ENCODE measurements around the gene FOXJ1.

The FOXJ1 gene

DNA sequence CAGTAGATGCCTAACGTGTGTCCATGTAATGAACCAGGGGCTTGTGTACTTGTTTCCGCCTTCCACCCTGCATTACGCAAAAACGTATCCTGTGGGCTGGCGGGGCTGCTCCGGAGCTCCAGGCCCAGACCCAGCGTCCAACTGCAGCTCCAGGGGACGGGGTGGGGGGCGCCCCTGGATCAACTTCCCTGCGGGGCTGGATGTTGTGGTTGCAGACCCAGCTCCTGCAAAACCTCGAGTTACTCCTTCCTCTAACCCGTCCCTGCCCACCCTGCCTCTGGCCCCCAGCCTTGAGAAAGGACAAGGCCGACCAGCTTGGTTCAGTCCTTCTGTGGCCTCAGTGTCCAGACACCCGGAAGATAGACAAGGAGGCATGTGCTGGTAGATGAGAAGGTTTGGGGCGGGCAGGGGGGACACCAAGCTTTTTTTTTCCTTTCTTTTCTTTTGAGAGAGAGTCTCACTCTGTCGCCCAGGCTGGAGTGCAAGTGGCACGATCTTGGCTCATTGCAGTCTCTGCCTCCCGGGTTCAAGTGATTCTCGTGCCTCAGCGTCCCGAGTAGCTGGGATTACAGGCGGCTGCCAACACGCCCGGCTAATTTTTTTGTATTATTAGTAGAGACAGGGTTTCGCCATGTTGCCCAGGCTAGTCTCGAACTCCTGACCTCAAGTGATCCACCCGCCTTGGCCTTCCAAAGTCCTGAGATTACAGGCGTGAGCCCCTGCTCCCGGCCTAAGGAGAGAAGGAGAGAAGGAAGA, 36.7 kb downstream of the FOXJ1 start:
- H3K9me3 ChIP-seq (ENCODE audit: control insufficient read depth, insufficient read depth, low read length): no peaks in the 10 kb centered on the region

DNA sequence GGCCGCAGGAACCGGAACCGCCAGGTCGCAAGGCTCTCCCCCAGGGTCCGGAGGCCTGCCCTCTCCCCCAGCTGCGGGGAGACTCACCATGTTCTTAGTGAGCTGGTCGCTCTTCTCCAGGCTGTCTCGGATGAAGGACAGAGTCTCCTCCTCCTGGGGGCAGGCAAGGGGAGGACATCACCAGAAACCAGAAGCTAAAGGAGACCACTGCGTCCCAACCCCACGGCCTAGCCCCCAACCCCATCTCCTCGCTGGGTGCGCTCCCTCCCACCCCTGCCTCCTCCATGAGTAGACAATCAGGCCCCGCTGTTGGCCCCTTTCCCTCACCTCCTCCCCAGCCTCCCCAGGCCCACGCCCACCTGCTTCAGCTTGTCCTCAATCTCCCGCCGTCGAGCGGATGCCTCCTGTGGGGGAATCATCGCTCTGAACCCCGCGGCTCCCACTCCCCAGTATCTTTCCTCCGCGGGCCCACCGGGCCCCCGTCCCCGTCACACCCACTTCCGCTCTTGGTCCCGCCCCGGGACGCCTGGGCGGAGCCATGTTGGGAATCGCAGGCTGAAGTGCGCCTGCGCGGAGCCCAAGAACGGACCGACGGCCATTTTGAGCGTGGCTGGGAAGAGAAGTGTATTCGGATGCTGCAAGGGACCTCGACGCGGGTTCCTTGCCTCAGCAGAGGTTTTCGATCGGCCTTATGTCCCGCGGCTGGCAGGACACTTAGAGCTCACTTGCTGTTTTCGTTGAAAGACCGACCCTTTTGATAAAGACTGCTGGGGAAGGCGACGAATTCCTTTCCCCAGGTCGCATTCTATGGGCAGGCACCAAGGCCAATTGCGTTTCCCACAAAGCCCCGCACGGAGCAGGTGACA, 37.5 kb downstream of the FOXJ1 start, which contains the start of gene EXOC7:
Gene EXOC7, minus strand, starts transcription at position 514 of the 866 bp plus-strand sequence. Its CDS starts 95 bp downstream, at position 419.
- no peaks in the 10 kb centered on the region for H4K20me1 ChIP-seq (ENCODE audit: control insufficient read depth, insufficient read depth, low read depth, low read length)
- no peaks in the 10 kb centered on the region for H3K9me2 ChIP-seq (replicated peaks; ENCODE audit: control insufficient read depth, low read length)
- H3K4me2 ChIP-seq (ENCODE audit: low read length): peak within 1 kb of the TSS; percentile 76
- no peaks in the 10 kb centered on the region for H3K9me3 ChIP-seq (ENCODE audit: control insufficient read depth, insufficient read depth, low read length)
- peak within 1 kb of the TSS; percentile 13; the same call in 1 of the 2 replicates for H3K27ac ChIP-seq (ENCODE audit: low read depth, low read length)
- H3K4me1 ChIP-seq (ENCODE audit: control insufficient read depth, low read length): peaks cover 24% of the 10 kb centered on the region
- no peak for TF ChIP-seq EZH2phosphoT487 (IDR thresholded peaks at IDR 0.05; ENCODE audit: borderline replicate concordance, low read length)
- TF ChIP-seq CTCF (IDR thresholded peaks at IDR 0.05; ENCODE audit: low read depth, low read length, poor library complexity, severe bottlenecking): no peak
- peaks cover 11% of the 10 kb centered on the region for H3F3A ChIP-seq (ENCODE audit: control insufficient read depth, insufficient read depth)
- H3K27me3 ChIP-seq (ENCODE audit: control insufficient read depth, low read length): no peaks in the 10 kb centered on the region
- H3K4me3 ChIP-seq (ENCODE audit: low read length): peak within 1 kb of the TSS; percentile 73
- peaks cover 19% of the 10 kb centered on the region for H3K79me2 ChIP-seq (ENCODE audit: control insufficient read depth, low read length)
- H3K36me3 ChIP-seq (ENCODE audit: control insufficient read depth, low read length): peaks cover 26% of the 10 kb centered on the region

More for the DNA sequence above, 36.7 kb downstream of the FOXJ1 start:
- no peaks in the 10 kb centered on the region for H4K20me1 ChIP-seq (ENCODE audit: control insufficient read depth, insufficient read depth, low read depth, low read length)
- H3K4me1 ChIP-seq (ENCODE audit: control insufficient read depth, low read length): peaks cover 24% of the 10 kb centered on the region
- H3K27ac ChIP-seq (ENCODE audit: low read depth, low read length): peak overlapping the region; percentile 13; the same call in 1 of the 2 replicates
- H3K27me3 ChIP-seq (ENCODE audit: control insufficient read depth, low read length): no peaks in the 10 kb centered on the region
- TF ChIP-seq CTCF (IDR thresholded peaks at IDR 0.05; ENCODE audit: low read depth, low read length, poor library complexity, severe bottlenecking): no peak
- no peak for TF ChIP-seq EZH2phosphoT487 (IDR thresholded peaks at IDR 0.05; ENCODE audit: borderline replicate concordance, low read length)
- H3K79me2 ChIP-seq (ENCODE audit: control insufficient read depth, low read length): peaks cover 19% of the 10 kb centered on the region
- peak overlapping the region; percentile 76 for H3K4me2 ChIP-seq (ENCODE audit: low read length)
- peak overlapping the region; percentile 73 for H3K4me3 ChIP-seq (ENCODE audit: low read length)
- peaks cover 22% of the 10 kb centered on the region for H3K36me3 ChIP-seq (ENCODE audit: control insufficient read depth, low read length)
- peaks cover 11% of the 10 kb centered on the region for H3F3A ChIP-seq (ENCODE audit: control insufficient read depth, insufficient read depth)
- H3K9me2 ChIP-seq (replicated peaks; ENCODE audit: control insufficient read depth, low read length): no peaks in the 10 kb centered on the region

GRCh38 chr17:76102944-76103273, 38.1 kb downstream of the FOXJ1 start:
- TF ChIP-seq EZH2phosphoT487 (IDR thresholded peaks at IDR 0.05; ENCODE audit: borderline replicate concordance, low read length) (no peak), CTCF (IDR thresholded peaks at IDR 0.05; ENCODE audit: low read depth, low read length, poor library complexity, severe bottlenecking) (no peak)
- H3K9me2 ChIP-seq (replicated peaks; ENCODE audit: control insufficient read depth, low read length): no peaks in the 10 kb centered on the region
- H3K4me2 ChIP-seq (ENCODE audit: low read length): peak overlapping the region; percentile 76
- no peaks in the 10 kb centered on the region for H4K20me1 ChIP-seq (ENCODE audit: control insufficient read depth, insufficient read depth, low read depth, low read length)
- H3K36me3 ChIP-seq (ENCODE audit: control insufficient read depth, low read length): peaks cover 26% of the 10 kb centered on the region
- H3K79me2 ChIP-seq (ENCODE audit: control insufficient read depth, low read length): peaks cover 19% of the 10 kb centered on the region
- H3K4me1 ChIP-seq (ENCODE audit: control insufficient read depth, low read length): peaks cover 24% of the 10 kb centered on the region
- H3K4me3 ChIP-seq (ENCODE audit: low read length): peak overlapping the region; percentile 73
- no peaks in the 10 kb centered on the region for H3K27me3 ChIP-seq (ENCODE audit: control insufficient read depth, low read length)
- no peak overlapping the region for H3K27ac ChIP-seq (ENCODE audit: low read depth, low read length)
- no peaks in the 10 kb centered on the region for H3K9me3 ChIP-seq (ENCODE audit: control insufficient read depth, insufficient read depth, low read length)
- H3F3A ChIP-seq (ENCODE audit: control insufficient read depth, insufficient read depth): peaks cover 11% of the 10 kb centered on the region
